HFFc6 (cell line): ENCODE data around the gene PDS5B. TPM values are rescaled to one million over a fixed set of nuclear protein-coding genes. Genes with fewer than 3 reads are reported as not detected.

Source experiments
- DNase-seq: peaks from one replicate; pipeline ENCODE4 v3.0.0-alpha.2; 2018
- H3K27ac Mint-ChIP-seq: 2 replicates; pipeline ENCODE4 v1.8.0; 2020; ENCODE audit warnings: mild to moderate bottlenecking, mixed read lengths
- H3K27me3 Mint-ChIP-seq: 2 replicates; pipeline ENCODE4 v1.8.0; 2021; ENCODE audit warnings: mild to moderate bottlenecking, moderate library complexity, mixed read lengths; ENCODE audit not compliant: insufficient read depth
- H3K36me3 Mint-ChIP-seq: 2 replicates; pipeline ENCODE4 v1.8.0; 2021; ENCODE audit warnings: low read depth, mixed read lengths
- H3K4me1 Mint-ChIP-seq: 2 replicates; pipeline ENCODE4 v1.8.0; 2020; ENCODE audit warnings: low read depth, mixed read lengths
- H3K4me3 Mint-ChIP-seq: 2 replicates; pipeline ENCODE4 v1.8.0; 2020; ENCODE audit warnings: mild to moderate bottlenecking, moderate library complexity, mixed read lengths
- H3K9me3 Mint-ChIP-seq: 2 replicates; pipeline ENCODE4 v1.8.0; 2020; ENCODE audit warnings: mild to moderate bottlenecking, mixed read lengths
- total RNA-seq, 6 experiments: library from RNA; stranded (reverse); fragmentation: NEBNext Ultra II Directional; extraction: Animal tissue kit (Norgen Biotek cat#: 25700); gene quantifications; 2 replicates in 1 of 6; 3 replicates in 5 of 6; pipeline ENCODE4 v1.2.3, GENCODE V29; 2021
- TF ChIP-seq, protein P1 (sequence below): fragments of 200-600 bp; sonication (generic); IDR thresholded peaks from 2 replicates; pipeline ENCODE4 v1.5.0; 2021; ENCODE audit warnings: antibody characterized with exemption, mild to moderate bottlenecking

The PDS5B gene
- total RNA-seq, 6 experiments from 2014 or later = 21.0 to 28.9 (median 24.6) TPM

DNA sequence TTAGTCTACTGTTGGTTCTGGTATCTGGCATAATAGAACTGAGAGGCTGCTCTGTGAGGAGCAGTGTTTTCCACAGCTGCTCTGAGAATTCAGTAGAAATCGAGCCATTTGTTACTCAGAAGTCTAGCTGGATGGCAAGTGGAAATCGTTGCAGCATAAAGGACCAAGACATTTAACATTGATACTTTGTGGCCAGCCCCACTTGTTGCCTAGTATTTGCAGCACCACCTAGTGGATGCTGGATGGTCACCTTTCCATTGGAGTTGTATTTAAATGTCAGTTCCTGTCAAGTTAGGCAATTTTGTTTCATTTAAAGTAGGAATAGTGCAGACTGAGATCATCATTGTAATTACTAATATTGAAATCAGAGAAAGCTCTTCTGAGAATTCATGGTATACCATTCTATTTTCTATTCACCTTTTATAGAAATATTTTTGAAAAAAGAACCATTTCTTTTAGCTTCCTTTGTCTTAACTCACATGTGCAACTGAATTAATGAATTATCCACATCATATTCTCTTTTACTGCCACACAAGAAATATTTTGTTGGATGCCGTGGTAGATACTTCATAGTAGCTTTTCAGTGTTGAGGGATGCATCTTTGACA, 64.6 kb downstream of the PDS5B start:
- TF ChIP-seq, protein P1, sequence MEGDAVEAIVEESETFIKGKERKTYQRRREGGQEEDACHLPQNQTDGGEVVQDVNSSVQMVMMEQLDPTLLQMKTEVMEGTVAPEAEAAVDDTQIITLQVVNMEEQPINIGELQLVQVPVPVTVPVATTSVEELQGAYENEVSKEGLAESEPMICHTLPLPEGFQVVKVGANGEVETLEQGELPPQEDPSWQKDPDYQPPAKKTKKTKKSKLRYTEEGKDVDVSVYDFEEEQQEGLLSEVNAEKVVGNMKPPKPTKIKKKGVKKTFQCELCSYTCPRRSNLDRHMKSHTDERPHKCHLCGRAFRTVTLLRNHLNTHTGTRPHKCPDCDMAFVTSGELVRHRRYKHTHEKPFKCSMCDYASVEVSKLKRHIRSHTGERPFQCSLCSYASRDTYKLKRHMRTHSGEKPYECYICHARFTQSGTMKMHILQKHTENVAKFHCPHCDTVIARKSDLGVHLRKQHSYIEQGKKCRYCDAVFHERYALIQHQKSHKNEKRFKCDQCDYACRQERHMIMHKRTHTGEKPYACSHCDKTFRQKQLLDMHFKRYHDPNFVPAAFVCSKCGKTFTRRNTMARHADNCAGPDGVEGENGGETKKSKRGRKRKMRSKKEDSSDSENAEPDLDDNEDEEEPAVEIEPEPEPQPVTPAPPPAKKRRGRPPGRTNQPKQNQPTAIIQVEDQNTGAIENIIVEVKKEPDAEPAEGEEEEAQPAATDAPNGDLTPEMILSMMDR = peak; percentile 87
- Mint-ChIP-seq H3K27ac (peak overlapping the region; percentile 5; the same call in 1 of the 2 replicates), H3K4me1 (peaks cover 22% of the 10 kb centered on the region), H3K36me3 (peaks cover 26% of the 10 kb centered on the region), H3K9me3 (peaks cover 6% of the 10 kb centered on the region), H3K27me3 (no peaks in the 10 kb centered on the region), H3K4me3 (no peak overlapping the region)
- DNase-seq = peak; percentile 46

DNA sequence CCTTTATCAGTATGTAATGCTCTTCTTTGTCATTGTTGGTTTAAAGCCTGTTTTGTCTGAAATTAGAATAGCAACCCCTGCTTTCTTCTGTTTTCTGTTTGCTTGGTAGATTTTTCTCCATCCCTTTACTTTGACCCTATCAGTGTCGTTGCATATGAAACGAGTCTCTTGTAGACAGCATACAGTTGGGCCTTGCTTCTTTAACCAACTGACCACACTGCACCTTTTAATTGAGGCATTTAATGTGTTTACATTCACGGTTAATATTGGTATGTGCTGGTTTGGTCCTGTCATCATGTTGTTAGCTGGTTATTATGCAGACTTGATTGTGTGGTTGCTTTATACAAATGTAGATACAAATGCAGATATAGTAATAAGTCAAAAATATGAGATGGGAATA, 71.1 kb downstream of the PDS5B start:
- Mint-ChIP-seq H3K9me3 (peaks cover 22% of the 10 kb centered on the region), H3K27me3 (no peaks in the 10 kb centered on the region), H3K36me3 (peaks cover 43% of the 10 kb centered on the region), H3K27ac (peak overlapping the region; percentile 30), H3K4me3 (no peak overlapping the region), H3K4me1 (peaks cover 44% of the 10 kb centered on the region)
- TF ChIP-seq, protein P1 = no peak
- DNase-seq = no peak

DNA sequence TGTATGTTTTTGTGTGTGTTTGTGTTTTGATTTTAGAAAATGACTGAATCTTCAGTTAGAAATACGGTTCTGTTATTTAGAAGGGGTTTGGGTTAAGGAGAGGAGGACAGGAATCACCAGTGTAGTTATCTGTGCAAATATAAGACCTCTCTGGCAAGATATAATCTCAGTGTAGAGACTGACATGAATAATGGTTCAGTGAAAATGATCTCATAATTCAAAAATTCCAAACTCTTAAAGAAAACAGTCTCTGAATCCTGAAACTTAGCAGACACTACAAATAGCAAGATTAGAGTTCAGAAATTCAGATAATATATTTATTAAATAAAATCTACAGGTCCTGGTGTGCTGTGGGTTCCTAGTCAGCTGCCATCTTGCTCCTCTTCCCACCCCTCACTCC, 73.5 kb downstream of the PDS5B start:
- Mint-ChIP-seq H3K36me3 (peaks cover 27% of the 10 kb centered on the region), H3K4me3 (0 out of 2 replicates have a peak overlapping the region, but pooled peaks have one; percentile 1), H3K27ac (peak overlapping the region; percentile 8; the same call in 1 of the 2 replicates), H3K4me1 (peaks cover 44% of the 10 kb centered on the region), H3K27me3 (peaks cover 2% of the 10 kb centered on the region; the same call in 1 of the 2 replicates), H3K9me3 (peaks cover 22% of the 10 kb centered on the region)
- TF ChIP-seq, protein P1 = no peak
- no peak for DNase-seq

DNA sequence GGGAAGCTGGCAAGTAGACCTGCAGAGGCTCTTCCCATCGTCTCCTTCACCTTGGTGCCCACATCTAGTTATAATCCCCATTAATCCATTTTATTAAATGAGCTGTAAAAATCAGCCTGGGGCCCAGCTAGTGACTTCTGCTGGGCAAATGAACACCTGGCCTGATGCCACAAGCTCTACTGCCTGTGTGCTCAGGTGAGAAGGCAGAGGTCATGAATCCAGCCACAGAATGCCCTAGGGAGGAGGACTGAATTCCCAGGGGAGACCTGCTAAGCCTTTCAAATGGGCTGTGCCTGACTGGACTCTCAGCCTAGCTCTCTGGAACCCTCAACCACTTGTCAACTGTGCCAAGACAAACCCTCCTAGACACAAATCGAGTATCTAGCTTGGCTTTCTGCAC, 74.0 kb downstream of the PDS5B start:
- no peak overlapping the region for H3K4me3 Mint-ChIP-seq
- peaks cover 22% of the 10 kb centered on the region for H3K36me3 Mint-ChIP-seq
- H3K4me1 Mint-ChIP-seq = peaks cover 44% of the 10 kb centered on the region
- peaks cover 22% of the 10 kb centered on the region for H3K9me3 Mint-ChIP-seq
- TF ChIP-seq, protein P1 = no peak
- no peak for DNase-seq
- H3K27ac Mint-ChIP-seq = 0 out of 2 replicates have a peak overlapping the region, but pooled peaks have one; percentile 11
- H3K27me3 Mint-ChIP-seq = peaks cover 2% of the 10 kb centered on the region; the same call in 1 of the 2 replicates

DNA sequence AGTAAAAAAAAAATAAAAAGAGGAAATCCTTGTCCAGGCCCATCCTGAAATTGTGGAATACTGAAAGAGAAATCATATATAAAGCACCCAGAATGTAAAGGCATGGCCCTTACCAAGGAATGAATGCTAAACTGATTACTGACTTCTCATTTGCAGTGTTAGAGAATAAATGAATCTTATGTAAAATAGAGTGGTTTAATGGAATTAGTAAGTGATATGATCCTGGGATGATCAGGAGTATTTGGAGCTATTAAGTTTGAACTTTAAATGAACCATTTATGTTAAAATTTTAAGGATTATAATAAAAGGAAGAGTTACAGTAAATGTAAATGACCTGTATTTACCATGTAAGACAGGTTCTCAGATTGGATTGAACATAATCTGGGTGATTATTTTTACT, 75.4 kb downstream of the PDS5B start:
- Mint-ChIP-seq H3K36me3 (peaks cover 9% of the 10 kb centered on the region), H3K27me3 (peaks cover 2% of the 10 kb centered on the region; the same call in 1 of the 2 replicates), H3K9me3 (peaks cover 7% of the 10 kb centered on the region), H3K27ac (no peak overlapping the region), H3K4me3 (no peak overlapping the region), H3K4me1 (peaks cover 34% of the 10 kb centered on the region)
- DNase-seq = no peak
- TF ChIP-seq, protein P1 = no peak
